Activated CD8-positive, alpha-beta T cell treated with anti-CD3 and anti-CD28 coated beads for 36 hours (primary cell): ENCODE measurements around the gene CACUL1. TPM values are rescaled to one million over a fixed set of nuclear protein-coding genes. Genes with fewer than 3 reads are reported as not detected.

Experiments
- ATAC-seq: fragments of 200-7000 bp; cut with Tn5 transposase; one replicate; pipeline ENCODE4 v1.10.0; 2021; ENCODE audit warnings: mild to moderate bottlenecking, moderate library complexity
- CTCF ChIA-PET: fragments of 350-600 bp; sonication (Branson Sonifier 250); formaldehyde crosslinking; loops from one replicate; lab custom pipeline; 2021; ENCODE audit warnings: antibody characterized with exemption; lab: Charles Lee
- POLR2A ChIA-PET: fragments of 350-600 bp; sonication (Branson Sonifier 250); formaldehyde crosslinking; loops from one replicate; lab custom pipeline; 2021; ENCODE audit warnings: antibody characterized with exemption; lab: Charles Lee
- DNase-seq: peaks from one replicate; pipeline ENCODE4 v3.0.0-alpha.2; 2020
- H3K27ac Mint-ChIP-seq: one replicate; pipeline ENCODE4 v1.8.0; 2021; ENCODE audit warnings: mild to moderate bottlenecking, mixed read lengths
- H3K27me3 Mint-ChIP-seq: one replicate; pipeline ENCODE4 v1.8.0; 2021; ENCODE audit warnings: mixed read lengths
- H3K36me3 Mint-ChIP-seq: one replicate; pipeline ENCODE4 v1.8.0; 2021; ENCODE audit warnings: low read depth, mixed read lengths
- H3K4me1 Mint-ChIP-seq: one replicate; pipeline ENCODE4 v1.8.0; 2021; ENCODE audit warnings: low read depth, mixed read lengths
- H3K4me3 Mint-ChIP-seq: one replicate; pipeline ENCODE4 v1.8.0; 2021; ENCODE audit warnings: mild to moderate bottlenecking, moderate library complexity, mixed read lengths
- H3K9me3 Mint-ChIP-seq: one replicate; pipeline ENCODE4 v1.8.0; 2021; ENCODE audit warnings: mixed read lengths
- intact Hi-C: fragments of 100-400 bp; cut with micrococcal nuclease; formaldehyde crosslinking; loops from one replicate; pipeline ENCODE4 v1.10.0; 2022
- total RNA-seq, 2 experiments: library from RNA; stranded (reverse); gene quantifications; one replicate each; pipeline ENCODE4 v1.2.3, GENCODE V29; 2021
- TF ChIP-seq, protein P1 (sequence below): fragments of 200-600 bp; IDR thresholded peaks from one replicate; pipeline ENCODE4 v1.8.0; 2022; ENCODE audit warnings: antibody characterized with exemption, mild to moderate bottlenecking

The CACUL1 gene
- total RNA-seq, 2 experiments from 2014 or later, result 25.6 to 26.1 TPM

DNA sequence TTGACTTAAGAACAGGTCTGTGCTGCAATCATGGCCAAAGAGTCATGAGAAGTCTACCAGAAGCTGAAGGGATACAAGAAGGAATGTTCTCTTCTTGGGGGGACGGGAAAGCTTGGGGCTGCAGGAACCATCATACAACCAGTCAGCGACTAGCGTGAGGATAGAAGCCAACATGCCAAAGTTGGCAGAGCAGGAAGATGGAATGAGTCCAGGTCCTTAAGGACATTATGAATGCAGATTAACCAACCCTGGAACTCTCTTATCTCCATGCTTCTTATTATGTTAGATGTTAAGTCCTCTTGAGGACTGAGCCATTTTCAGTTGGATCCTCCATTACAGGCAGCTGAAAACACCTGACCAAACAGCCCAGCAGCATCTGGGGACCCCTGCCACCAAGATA, 17.2 kb upstream of the CACUL1 start:
- Mint-ChIP-seq H3K27ac (no peak overlapping the region), H3K27me3 (no peaks in the 10 kb centered on the region), H3K4me3 (no peak overlapping the region), H3K4me1 (no peaks in the 10 kb centered on the region), H3K36me3 (no peaks in the 10 kb centered on the region), H3K9me3 (no peaks in the 10 kb centered on the region)
- DNase-seq (no peak), ATAC-seq (no peak)
- ChIA-PET CTCF (no interaction called here), POLR2A (no interaction called here)
- intact Hi-C loops, result no loop called here
- TF ChIP-seq, protein P1, sequence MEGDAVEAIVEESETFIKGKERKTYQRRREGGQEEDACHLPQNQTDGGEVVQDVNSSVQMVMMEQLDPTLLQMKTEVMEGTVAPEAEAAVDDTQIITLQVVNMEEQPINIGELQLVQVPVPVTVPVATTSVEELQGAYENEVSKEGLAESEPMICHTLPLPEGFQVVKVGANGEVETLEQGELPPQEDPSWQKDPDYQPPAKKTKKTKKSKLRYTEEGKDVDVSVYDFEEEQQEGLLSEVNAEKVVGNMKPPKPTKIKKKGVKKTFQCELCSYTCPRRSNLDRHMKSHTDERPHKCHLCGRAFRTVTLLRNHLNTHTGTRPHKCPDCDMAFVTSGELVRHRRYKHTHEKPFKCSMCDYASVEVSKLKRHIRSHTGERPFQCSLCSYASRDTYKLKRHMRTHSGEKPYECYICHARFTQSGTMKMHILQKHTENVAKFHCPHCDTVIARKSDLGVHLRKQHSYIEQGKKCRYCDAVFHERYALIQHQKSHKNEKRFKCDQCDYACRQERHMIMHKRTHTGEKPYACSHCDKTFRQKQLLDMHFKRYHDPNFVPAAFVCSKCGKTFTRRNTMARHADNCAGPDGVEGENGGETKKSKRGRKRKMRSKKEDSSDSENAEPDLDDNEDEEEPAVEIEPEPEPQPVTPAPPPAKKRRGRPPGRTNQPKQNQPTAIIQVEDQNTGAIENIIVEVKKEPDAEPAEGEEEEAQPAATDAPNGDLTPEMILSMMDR, result no peak

DNA sequence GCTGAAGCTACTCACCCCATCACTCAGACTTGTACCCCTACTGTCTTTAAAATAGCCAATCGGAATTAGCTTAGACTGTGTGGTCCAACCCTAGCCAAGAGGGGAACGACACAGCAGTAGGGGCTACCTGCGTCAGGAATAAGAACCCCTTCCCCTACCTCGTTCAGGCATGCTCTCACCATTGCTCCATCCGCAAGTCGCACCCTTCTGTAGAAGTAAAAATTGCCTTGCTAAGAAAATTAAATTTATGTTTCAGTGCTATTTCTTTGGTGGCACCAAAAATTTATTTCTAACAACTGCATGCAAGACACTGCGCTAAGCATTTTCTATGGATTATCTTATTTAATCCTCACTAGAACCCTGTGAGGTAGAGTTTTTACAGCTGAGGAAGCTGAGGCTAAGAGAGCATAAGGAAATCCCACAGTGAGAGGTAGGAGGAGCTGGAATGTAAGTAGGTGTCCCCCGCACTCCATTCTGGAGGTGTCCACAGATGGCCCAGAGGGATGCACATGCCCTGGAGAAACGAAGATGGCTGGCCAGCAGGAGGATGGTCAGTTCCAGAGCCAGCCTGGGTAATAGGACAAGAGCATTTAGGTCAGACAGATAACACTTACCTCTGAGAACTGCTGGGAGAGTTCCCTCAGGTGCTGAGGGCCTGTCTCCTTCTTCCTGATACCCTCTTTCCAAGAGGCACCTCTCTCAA, 15.3 kb upstream of the CACUL1 start:
- DNase-seq, result no peak
- ChIA-PET CTCF (no interaction called here), POLR2A (no interaction called here)
- no peaks in the 10 kb centered on the region for H3K9me3 Mint-ChIP-seq
- no peaks in the 10 kb centered on the region for H3K36me3 Mint-ChIP-seq
- intact Hi-C loops, result no loop called here
- TF ChIP-seq, protein P1, result no peak
- H3K27ac Mint-ChIP-seq, result no peak overlapping the region
- H3K4me1 Mint-ChIP-seq, result no peaks in the 10 kb centered on the region
- no peak for ATAC-seq
- H3K27me3 Mint-ChIP-seq, result no peaks in the 10 kb centered on the region
- H3K4me3 Mint-ChIP-seq, result no peak overlapping the region

DNA sequence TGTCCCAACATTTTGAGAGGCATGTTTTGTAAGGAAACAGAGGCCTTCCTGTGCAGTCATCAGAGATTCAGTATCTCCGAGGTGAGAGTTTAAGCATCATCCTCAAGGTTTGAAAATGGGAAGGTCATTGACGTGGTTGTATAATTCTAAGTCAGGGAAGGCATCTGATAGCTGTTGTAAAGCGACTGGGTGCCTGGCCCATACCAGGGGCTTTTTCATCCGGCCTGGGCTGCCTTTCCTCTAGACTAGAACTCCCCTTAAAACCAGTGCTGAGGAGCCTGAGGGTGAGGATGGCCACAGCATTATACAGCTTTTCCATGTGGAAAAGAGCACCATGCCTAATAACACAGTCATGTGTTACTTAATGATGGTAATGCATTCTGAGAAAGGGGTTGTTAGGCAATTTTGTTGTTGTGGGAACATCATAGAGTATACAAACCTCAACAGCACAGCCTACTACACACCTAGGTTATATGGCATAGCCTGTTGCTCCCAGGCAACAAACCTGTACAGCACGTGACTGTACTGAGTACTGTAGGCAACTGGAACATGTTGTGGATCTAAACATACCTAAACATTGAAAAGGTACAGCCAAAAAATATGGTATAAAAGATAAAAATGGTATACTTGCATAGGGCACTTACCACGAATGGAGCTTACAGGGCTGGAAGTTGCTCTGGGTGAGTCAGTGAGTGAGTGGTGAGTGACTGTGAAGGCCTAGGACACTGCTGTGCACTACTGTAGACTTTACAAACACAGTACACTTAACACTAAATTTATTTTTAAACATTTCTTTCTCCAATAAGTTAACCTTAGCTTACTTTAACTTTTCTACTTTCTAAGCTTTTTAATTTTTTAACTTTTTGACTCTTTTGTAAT, 13.5 kb upstream of the CACUL1 start:
- Mint-ChIP-seq H3K27me3 (no peaks in the 10 kb centered on the region), H3K9me3 (no peaks in the 10 kb centered on the region), H3K4me3 (no peak overlapping the region), H3K36me3 (no peaks in the 10 kb centered on the region), H3K27ac (no peak overlapping the region), H3K4me1 (no peaks in the 10 kb centered on the region)
- TF ChIP-seq, protein P1, result no peak
- CTCF ChIA-PET, result interaction anchor here (1.1 kb wide), 1 partner anchor 13 kb away, joined by 3 read pairs; the partner anchor contains the start of gene CACUL1
- intact Hi-C loops, result no loop called here
- no peak for ATAC-seq
- POLR2A ChIA-PET, result interaction anchor here (0.6 to 0.9 kb wide), 2 partner anchors 22 to 74 kb away, joined by 3 to 4 read pairs; no protein-coding TSS in a partner anchor
- DNase-seq, result no peak

DNA sequence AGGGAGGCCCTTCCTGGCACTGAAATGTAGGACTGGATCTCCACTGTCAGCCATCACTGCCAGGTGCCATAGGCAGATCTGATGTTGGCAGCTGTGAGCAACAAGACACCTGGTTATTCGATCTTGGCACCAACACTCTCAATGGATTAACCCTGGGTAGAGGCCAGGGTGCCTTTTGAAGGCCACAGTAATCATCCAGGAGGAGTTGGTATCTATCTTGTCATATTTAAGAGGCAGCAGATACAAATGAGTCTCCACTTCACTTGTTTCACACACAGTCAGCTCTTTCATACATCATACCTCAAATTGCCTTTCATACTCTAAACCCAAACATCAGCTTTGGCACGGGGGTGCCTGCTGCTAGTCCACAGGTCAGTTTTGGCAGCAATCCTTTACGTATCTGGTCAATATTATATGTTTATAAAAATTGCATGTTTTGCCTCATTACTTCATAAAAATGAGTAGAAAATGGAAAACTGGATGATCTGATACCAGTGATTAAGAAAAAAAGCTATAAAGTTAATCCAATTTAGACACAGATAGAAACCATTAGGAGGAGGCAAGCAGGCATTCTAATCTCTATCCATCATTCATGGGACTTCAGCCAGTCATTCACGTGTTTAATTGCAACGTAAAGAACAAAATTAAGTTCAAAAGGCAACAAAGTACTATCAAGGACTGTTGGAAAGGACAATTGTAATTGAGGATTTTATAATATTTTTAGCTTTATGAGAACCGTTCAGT, 12.7 kb upstream of the CACUL1 start:
- intact Hi-C loops, result no loop called here
- Mint-ChIP-seq H3K4me1 (no peaks in the 10 kb centered on the region), H3K27ac (no peak overlapping the region), H3K36me3 (no peaks in the 10 kb centered on the region), H3K4me3 (no peak overlapping the region), H3K27me3 (no peaks in the 10 kb centered on the region), H3K9me3 (no peaks in the 10 kb centered on the region)
- POLR2A ChIA-PET, result interaction anchor here (0.7 to 0.9 kb wide), 3 partner anchors 19 to 75 kb away, joined by 3 read pairs; no protein-coding TSS in a partner anchor
- DNase-seq (no peak), ATAC-seq (no peak)
- TF ChIP-seq, protein P1, result no peak
- CTCF ChIA-PET, result interaction anchor here (1.1 kb wide), 1 partner anchor 13 kb away, joined by 3 read pairs; the partner anchor contains the start of gene CACUL1
